Natural killer cell (primary cell): ENCODE results near the gene DVL2. TPM values are rescaled to one million over a fixed set of nuclear protein-coding genes. Genes with fewer than 3 reads are reported as not detected.

Source experiments
- ATAC-seq, 3 donors: fragments of 150-1000 bp in 2 of 3; fragments of 200-7000 bp in 1 of 3; cut with Tn5 transposase; 1 replicate in 1 of 3; 2 replicates in 2 of 3; pipeline ENCODE4 v1.10.0; 2021; ENCODE audit warnings: mild to moderate bottlenecking in 2 of 3, moderate library complexity in 2 of 3
- DNase-seq, 2 donors: peaks; one replicate each; pipeline versions ENCODE4 v3.0.0 to v3.0.0-alpha.2; 2013 to 2021; ENCODE audit warnings: mixed read lengths in 1 of 2
- H3K27ac ChIP-seq: one replicate; pipeline ENCODE4 v1.5.1; 2013; ENCODE audit warnings: mild to moderate bottlenecking, low read length
- H3K27me3 ChIP-seq: one replicate; pipeline ENCODE4 v1.6.1; 2013; ENCODE audit warnings: low read length; ENCODE audit not compliant: control insufficient read depth, insufficient read depth
- H3K36me3 ChIP-seq: one replicate; pipeline ENCODE4 v1.6.1; 2013; ENCODE audit warnings: low read length; ENCODE audit not compliant: control insufficient read depth, insufficient read depth
- H3K4me1 ChIP-seq: one replicate; pipeline ENCODE4 v1.6.1; 2013; ENCODE audit warnings: low read length; ENCODE audit not compliant: control insufficient read depth, insufficient read depth
- H3K4me3 ChIP-seq: one replicate; pipeline ENCODE4 v1.5.1; 2013; ENCODE audit warnings: low read length
- H3K9me3 ChIP-seq: one replicate; pipeline ENCODE4 v1.6.1; 2013; ENCODE audit warnings: low read length; ENCODE audit not compliant: control insufficient read depth, insufficient read depth
- H3K27ac Mint-ChIP-seq, 2 donors: one replicate each; pipeline ENCODE4 v1.8.0; 2022; ENCODE audit warnings: mild to moderate bottlenecking in 2 of 2, mixed read lengths in 2 of 2, moderate library complexity in 1 of 2
- H3K27me3 Mint-ChIP-seq, 2 donors: one replicate each; pipeline ENCODE4 v1.8.0; 2022; ENCODE audit warnings: low read depth in 2 of 2, mixed read lengths in 2 of 2
- H3K36me3 Mint-ChIP-seq: one replicate; pipeline ENCODE4 v1.8.0; 2022; ENCODE audit warnings: mixed read lengths
- H3K4me1 Mint-ChIP-seq, 2 donors: one replicate each; pipeline ENCODE4 v1.8.0; 2022; ENCODE audit warnings: mixed read lengths in 2 of 2
- H3K4me3 Mint-ChIP-seq: one replicate; pipeline ENCODE4 v1.8.0; 2022; ENCODE audit warnings: mild to moderate bottlenecking, moderate library complexity, mixed read lengths
- H3K9me3 Mint-ChIP-seq, 2 donors: one replicate each; pipeline ENCODE4 v1.8.0; 2022; ENCODE audit warnings: mixed read lengths in 2 of 2
- CTCF ChIP-seq: fragments of 200-600 bp; IDR thresholded peaks from one replicate; pipeline ENCODE4 v1.8.0; 2022; ENCODE audit warnings: antibody characterized with exemption
- WGBS: methylation state at CpG from one replicate; pipeline ENCODE4 v1.1.7; 2013; ENCODE audit warnings: missing lambda C conversion rate; ENCODE audit not compliant: insufficient coverage; 5-methylcytosine and 5-hydroxymethylcytosine counted together
- intact Hi-C: fragments of 100-400 bp; cut with micrococcal nuclease; formaldehyde crosslinking; loops from one replicate; pipeline ENCODE4 v1.14.2; 2022
- total RNA-seq, 4 donors: library from RNA; stranded (reverse); fragments of 120-200 nt in 1 of 4; gene quantifications; one replicate each; pipeline versions ENCODE4 v1.2.3 to v1.2.4, GENCODE V29; 2013 to 2022

DVL2 gene
- total RNA-seq, 3 donors from 2014 or later (not counting 1 experiment from before 2014, with no cell fraction given) = 46.5 to 66.6 (median 61.5) TPM

- ATAC-seq (no peak), DNase-seq (no peak)
- Mint-ChIP-seq H3K9me3 (no peaks in the 10 kb centered on the region), H3K27ac (peak overlapping the region in 1 of 2 donors; percentile 84), H3K27me3 (peaks cover 7% of the 10 kb centered on the region in 2 donors), H3K4me1 (peaks cover 32 to 37% of the 10 kb centered on the region in 2 donors), H3K4me3 (no peak overlapping the region), H3K36me3 (no peaks in the 10 kb centered on the region)
- no peak for TF ChIP-seq CTCF
- Histone ChIP-seq H3K27me3 (no peaks in the 10 kb centered on the region), H3K4me1 (peaks cover 28% of the 10 kb centered on the region), H3K4me3 (no peak overlapping the region), H3K9me3 (no peaks in the 10 kb centered on the region), H3K36me3 (no peaks in the 10 kb centered on the region), H3K27ac (no peak overlapping the region)
- intact Hi-C loops = no loop called here
- 88% methylated on average over 9 of the region's 9 CpGs for WGBS
These were observed 25.4 kb downstream of the DVL2 start for GRCh38 chr17:7208754-7209460.

GRCh38 chr17:7208027-7208571 lies 26.2 kb downstream of the DVL2 start:
- TF ChIP-seq CTCF = no peak
- no peaks in the 10 kb centered on the region for H3K36me3 ChIP-seq
- peaks cover 24% of the 10 kb centered on the region for H3K4me1 ChIP-seq
- WGBS = 86% methylated on average over 21 of the region's 21 CpGs
- no peaks in the 10 kb centered on the region for H3K27me3 ChIP-seq
- H3K9me3 ChIP-seq = no peaks in the 10 kb centered on the region
- Mint-ChIP-seq H3K4me3 (no peak overlapping the region), H3K36me3 (no peaks in the 10 kb centered on the region), H3K27ac (peak overlapping the region in 1 of 2 donors; percentile 84), H3K4me1 (peaks cover 27 to 34% of the 10 kb centered on the region in 2 donors), H3K27me3 (peaks cover 2 to 7% of the 10 kb centered on the region in 2 donors), H3K9me3 (no peaks in the 10 kb centered on the region)
- no peak for ATAC-seq
- no peak overlapping the region for H3K4me3 ChIP-seq
- no peak for DNase-seq
- H3K27ac ChIP-seq = no peak overlapping the region
- intact Hi-C loops = no loop called here

GRCh38 chr17:7207120-7208001 lies 27.0 kb downstream of the DVL2 start:
- Histone ChIP-seq H3K27me3 (no peaks in the 10 kb centered on the region), H3K4me3 (no peak overlapping the region), H3K4me1 (peaks cover 24% of the 10 kb centered on the region), H3K9me3 (no peaks in the 10 kb centered on the region), H3K36me3 (no peaks in the 10 kb centered on the region), H3K27ac (no peak overlapping the region)
- no peak for ATAC-seq
- no peaks in the 10 kb centered on the region for H3K9me3 Mint-ChIP-seq
- no peak for TF ChIP-seq CTCF
- intact Hi-C loops = no loop called here
- H3K4me3 Mint-ChIP-seq = peak overlapping the region; percentile 50
- H3K36me3 Mint-ChIP-seq = no peaks in the 10 kb centered on the region
- peaks cover 27 to 34% of the 10 kb centered on the region in 2 donors for H3K4me1 Mint-ChIP-seq
- peaks cover 2 to 4% of the 10 kb centered on the region in 2 donors for H3K27me3 Mint-ChIP-seq
- WGBS = 94% methylated on average over 21 of the region's 24 CpGs
- peak overlapping the region; percentile 93 to 95 for H3K27ac Mint-ChIP-seq
- no peak for DNase-seq
